ENCODE data around the gene FAM9C. TPM values are rescaled to one million over a fixed set of nuclear protein-coding genes. Genes with fewer than 3 reads are reported as not detected.

The FAM9C gene
- polyA plus RNA-seq, 1 donor (not counting 4 experiments of a cell fraction or from before 2014, with no cell fraction given) = not detected

DNA sequence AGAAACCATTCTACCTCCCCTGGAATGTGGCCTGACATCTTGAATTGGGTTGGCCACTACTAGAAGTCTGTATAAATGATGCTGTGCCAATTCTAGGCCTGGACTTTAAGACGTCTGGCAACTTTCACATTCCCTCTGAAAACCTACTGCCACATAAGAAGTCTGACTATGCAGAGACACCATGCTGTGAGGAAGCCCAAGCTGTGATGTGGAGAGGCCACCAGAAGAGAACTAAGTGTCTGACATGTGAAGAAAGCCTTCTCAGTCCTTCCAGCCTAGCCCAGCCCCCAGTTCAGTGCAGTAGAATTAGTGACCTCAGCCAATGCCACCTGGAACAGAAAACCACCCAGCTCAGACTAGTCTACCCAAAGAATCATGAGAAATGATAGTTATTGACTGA is 24.2 kb upstream of the FAM9C start:
- no peaks in the 10 kb centered on the region for H4K20me1 ChIP-seq (ENCODE audit: control insufficient read depth, extremely low read depth, insufficient read depth, low read length)
- FAIRE-seq (no peak), DNase-seq (ENCODE audit: low read depth, low spot score) (no peak)
- H3K9me1 ChIP-seq (ENCODE audit: control insufficient read depth, extremely low read depth, insufficient read depth, low read length) = no peaks in the 10 kb centered on the region
- peaks cover 1% of the 10 kb centered on the region for H3K9me3 ChIP-seq (ENCODE audit: control insufficient read depth, low read depth, low read length)
- H3K4me3 ChIP-seq (ENCODE audit: control insufficient read depth in 2 of 3, extremely low read depth in 1 of 3, insufficient read depth in 2 of 3, low read depth in 1 of 3, low read length in 3 of 3) = no peak overlapping the region
- no peaks in the 10 kb centered on the region for H3K4me1 ChIP-seq (ENCODE audit: control insufficient read depth, extremely low read depth, insufficient read depth, low read length)
- H2AFZ ChIP-seq (ENCODE audit: control insufficient read depth, low read length) = no peak overlapping the region
- H3K36me3 ChIP-seq (ENCODE audit: control insufficient read depth in 2 of 2, extremely low read depth in 1 of 2, insufficient read depth in 2 of 2, low read length in 2 of 2) = no peaks in the 10 kb centered on the region
- no peaks in the 10 kb centered on the region for H3K27me3 ChIP-seq (ENCODE audit: control insufficient read depth, extremely low read depth, insufficient read depth, low read length)
- no peak overlapping the region for H3K9ac ChIP-seq (ENCODE audit: control insufficient read depth, extremely low read depth, insufficient read depth, low read length)
- TF ChIP-seq, protein P1, sequence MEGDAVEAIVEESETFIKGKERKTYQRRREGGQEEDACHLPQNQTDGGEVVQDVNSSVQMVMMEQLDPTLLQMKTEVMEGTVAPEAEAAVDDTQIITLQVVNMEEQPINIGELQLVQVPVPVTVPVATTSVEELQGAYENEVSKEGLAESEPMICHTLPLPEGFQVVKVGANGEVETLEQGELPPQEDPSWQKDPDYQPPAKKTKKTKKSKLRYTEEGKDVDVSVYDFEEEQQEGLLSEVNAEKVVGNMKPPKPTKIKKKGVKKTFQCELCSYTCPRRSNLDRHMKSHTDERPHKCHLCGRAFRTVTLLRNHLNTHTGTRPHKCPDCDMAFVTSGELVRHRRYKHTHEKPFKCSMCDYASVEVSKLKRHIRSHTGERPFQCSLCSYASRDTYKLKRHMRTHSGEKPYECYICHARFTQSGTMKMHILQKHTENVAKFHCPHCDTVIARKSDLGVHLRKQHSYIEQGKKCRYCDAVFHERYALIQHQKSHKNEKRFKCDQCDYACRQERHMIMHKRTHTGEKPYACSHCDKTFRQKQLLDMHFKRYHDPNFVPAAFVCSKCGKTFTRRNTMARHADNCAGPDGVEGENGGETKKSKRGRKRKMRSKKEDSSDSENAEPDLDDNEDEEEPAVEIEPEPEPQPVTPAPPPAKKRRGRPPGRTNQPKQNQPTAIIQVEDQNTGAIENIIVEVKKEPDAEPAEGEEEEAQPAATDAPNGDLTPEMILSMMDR (optimal IDR thresholded peaks at IDR 0.05 in 1 of 3, IDR thresholded peaks at IDR 0.05 in 1 of 3, conservative IDR thresholded peaks at IDR 0.05 in 1 of 3; ENCODE audit: extremely low read depth in 1 of 3, insufficient read depth in 2 of 3, low read length in 3 of 3) = no peak
- TF ChIP-seq EZH2 (IDR thresholded peaks at IDR 0.05; ENCODE audit: low read length) = no peak
- dilution Hi-C loops (cut with MboI; ENCODE audit: extremely low pct_ligation_motif_present, low sequenced_read_pairs) = no loop called here
- H3K4me2 ChIP-seq (ENCODE audit: control insufficient read depth, extremely low read depth, insufficient read depth, low read depth, low read length) = no peak overlapping the region
- H3K27ac ChIP-seq (ENCODE audit: control insufficient read depth, insufficient read depth, low read length) = no peak overlapping the region
- no peaks in the 10 kb centered on the region for H3K79me2 ChIP-seq (ENCODE audit: control insufficient read depth, insufficient read depth, low read length)

DNA sequence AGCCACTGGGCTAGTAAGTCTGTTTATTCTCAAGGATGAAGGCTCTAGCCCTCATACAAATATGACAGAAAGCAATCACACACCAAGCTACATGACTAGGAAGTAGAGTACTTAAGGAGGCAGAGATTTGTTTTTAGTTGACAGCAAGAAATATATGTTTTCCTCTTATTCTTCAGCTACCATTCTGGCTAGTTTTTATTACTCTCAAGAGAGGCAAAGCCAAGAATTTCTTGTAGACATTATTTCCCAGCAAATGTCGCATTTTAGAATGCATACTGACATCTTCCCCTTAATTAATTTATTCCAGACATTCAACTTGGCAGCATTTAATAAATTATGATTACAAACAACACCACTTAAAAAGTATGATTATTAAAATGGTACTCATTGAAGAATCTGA is 23.4 kb upstream of the FAM9C start:
- TF ChIP-seq EZH2 (IDR thresholded peaks at IDR 0.05; ENCODE audit: low read length) = no peak
- TF ChIP-seq, protein P1 (optimal IDR thresholded peaks at IDR 0.05 in 1 of 3, IDR thresholded peaks at IDR 0.05 in 1 of 3, conservative IDR thresholded peaks at IDR 0.05 in 1 of 3; ENCODE audit: extremely low read depth in 1 of 3, insufficient read depth in 2 of 3, low read length in 3 of 3) = no peak
- H3K9me3 ChIP-seq (ENCODE audit: control insufficient read depth, low read depth, low read length) = peaks cover 1% of the 10 kb centered on the region
- DNase-seq (ENCODE audit: low read depth, low spot score) (no peak), FAIRE-seq (no peak)
- H3K79me2 ChIP-seq (ENCODE audit: control insufficient read depth, insufficient read depth, low read length) = no peaks in the 10 kb centered on the region
- no peaks in the 10 kb centered on the region for H3K27me3 ChIP-seq (ENCODE audit: control insufficient read depth, extremely low read depth, insufficient read depth, low read length)
- H2AFZ ChIP-seq (ENCODE audit: control insufficient read depth, low read length) = no peak overlapping the region
- dilution Hi-C loops (cut with MboI; ENCODE audit: extremely low pct_ligation_motif_present, low sequenced_read_pairs) = no loop called here
- no peak overlapping the region for H3K27ac ChIP-seq (ENCODE audit: control insufficient read depth, insufficient read depth, low read length)
- H3K4me2 ChIP-seq (ENCODE audit: control insufficient read depth, extremely low read depth, insufficient read depth, low read depth, low read length) = no peak overlapping the region
- no peaks in the 10 kb centered on the region for H3K4me1 ChIP-seq (ENCODE audit: control insufficient read depth, extremely low read depth, insufficient read depth, low read length)
- H3K9ac ChIP-seq (ENCODE audit: control insufficient read depth, extremely low read depth, insufficient read depth, low read length) = no peak overlapping the region
- H3K9me1 ChIP-seq (ENCODE audit: control insufficient read depth, extremely low read depth, insufficient read depth, low read length) = no peaks in the 10 kb centered on the region
- H3K36me3 ChIP-seq (ENCODE audit: control insufficient read depth in 2 of 2, extremely low read depth in 1 of 2, insufficient read depth in 2 of 2, low read length in 2 of 2) = no peaks in the 10 kb centered on the region
- H4K20me1 ChIP-seq (ENCODE audit: control insufficient read depth, extremely low read depth, insufficient read depth, low read length) = no peaks in the 10 kb centered on the region
- no peak overlapping the region for H3K4me3 ChIP-seq (ENCODE audit: control insufficient read depth in 2 of 3, extremely low read depth in 1 of 3, insufficient read depth in 2 of 3, low read depth in 1 of 3, low read length in 3 of 3)
